Osteoblast (primary cell): ENCODE results near the gene NMRAL1. TPM values are rescaled to one million over a fixed set of nuclear protein-coding genes. Genes with fewer than 3 reads are reported as not detected.

Experiments used
- DNase-seq: peaks from one replicate; pipeline ENCODE4 v3.0.0; 2011; ENCODE audit warnings: low spot score, mixed read lengths; ENCODE audit not compliant: insufficient read length; ENCODE audit errors: missing footprints
- H2AFZ ChIP-seq: 2 replicates; pipeline ENCODE4 v1.6.0; 2011; ENCODE audit warnings: mild to moderate bottlenecking, low read length
- H3K27ac ChIP-seq: 2 replicates; pipeline ENCODE4 v1.5.1; 2011; ENCODE audit warnings: mild to moderate bottlenecking, low read depth, low read length, moderate library complexity
- H3K27me3 ChIP-seq: 2 replicates; pipeline ENCODE4 v1.6.0; 2012; ENCODE audit warnings: mild to moderate bottlenecking, control low read depth, inconsistent platforms, low read length, moderate library complexity; ENCODE audit not compliant: insufficient read depth
- H3K36me3 ChIP-seq: 2 replicates; pipeline ENCODE4 v1.5.1; 2011; ENCODE audit warnings: mild to moderate bottlenecking, low read length, control low read depth, moderate library complexity; ENCODE audit not compliant: insufficient read depth
- H3K4me1 ChIP-seq: 2 replicates; pipeline ENCODE4 v1.5.1; 2011; ENCODE audit warnings: mild to moderate bottlenecking, low read length, control low read depth, moderate library complexity; ENCODE audit not compliant: insufficient read depth
- H3K4me2 ChIP-seq: 2 replicates; pipeline ENCODE4 v1.6.0; 2011; ENCODE audit warnings: mild to moderate bottlenecking, low read length; ENCODE audit not compliant: insufficient read depth
- H3K4me3 ChIP-seq: fragments of 200-600 bp; sonication (generic); 3 replicates; pipeline ENCODE4 v1.5.1; 2012; ENCODE audit warnings: mild to moderate bottlenecking, low read length, inconsistent platforms; ENCODE audit not compliant: insufficient read depth
- H3K79me2 ChIP-seq: 2 replicates; pipeline ENCODE4 v1.6.0; 2012; ENCODE audit warnings: mild to moderate bottlenecking, low read length, control low read depth, inconsistent platforms; ENCODE audit not compliant: insufficient read depth
- H3K9me3 ChIP-seq: 2 replicates; pipeline ENCODE4 v1.5.1; 2011; ENCODE audit warnings: low read depth, low read length, control low read depth
- H4K20me1 ChIP-seq: 2 replicates; pipeline ENCODE4 v1.6.0; 2012; ENCODE audit warnings: mild to moderate bottlenecking, low read length, control low read depth; ENCODE audit not compliant: insufficient read depth
- CTCF ChIP-seq: IDR thresholded peaks from 2 replicates; pipeline ENCODE4 v1.5.1; 2011; ENCODE audit warnings: mild to moderate bottlenecking, low read depth, low read length, moderate library complexity; ENCODE audit errors: extremely low read depth
- total RNA-seq: library from RNA; depleted of rRNA; stranded (reverse); fragments of >200 nt; gene quantifications from 2 replicates; pipeline ENCODE4 v1.2.3, GENCODE V29; 2012

Gene NMRAL1
- total RNA-seq, 1 donor: 90.5 TPM

GRCh38 chr16:4437366-4437765, 37.1 kb downstream of the NMRAL1 start:
- no peaks in the 10 kb centered on the region for H3K9me3 ChIP-seq
- no peaks in the 10 kb centered on the region for H3K27me3 ChIP-seq
- H3K4me1 ChIP-seq: peaks cover 3% of the 10 kb centered on the region
- H3K4me3 ChIP-seq: no peak overlapping the region
- no peak overlapping the region for H3K4me2 ChIP-seq
- peaks cover 87% of the 10 kb centered on the region for H3K36me3 ChIP-seq
- H3K27ac ChIP-seq: no peak overlapping the region
- H4K20me1 ChIP-seq: peaks cover 4% of the 10 kb centered on the region
- TF ChIP-seq CTCF: no peak
- no peak overlapping the region for H2AFZ ChIP-seq
- peak; percentile 13 for DNase-seq
- H3K79me2 ChIP-seq: peaks cover 25% of the 10 kb centered on the region

- H3K36me3 ChIP-seq: peaks cover 74% of the 10 kb centered on the region
- no peak overlapping the region for H3K27ac ChIP-seq
- H3K27me3 ChIP-seq: no peaks in the 10 kb centered on the region
- no peak for TF ChIP-seq CTCF
- H3K79me2 ChIP-seq: peaks cover 30% of the 10 kb centered on the region
- no peak overlapping the region for H3K4me2 ChIP-seq
- H3K4me3 ChIP-seq: no peak overlapping the region
- H2AFZ ChIP-seq: no peak overlapping the region
- H3K9me3 ChIP-seq: no peaks in the 10 kb centered on the region
- no peak for DNase-seq
- peaks cover 3% of the 10 kb centered on the region for H3K4me1 ChIP-seq
- H4K20me1 ChIP-seq: peaks cover 7% of the 10 kb centered on the region
Measured at GRCh38 chr16:4435337-4436067, 38.9 kb downstream of the NMRAL1 start.

GRCh38 chr16:4433914-4434787, 40.3 kb downstream of the NMRAL1 start:
- Histone ChIP-seq H4K20me1 (peaks cover 7% of the 10 kb centered on the region), H3K27me3 (no peaks in the 10 kb centered on the region), H3K27ac (no peak overlapping the region), H3K4me2 (no peak overlapping the region), H3K4me3 (no peak overlapping the region), H3K79me2 (peaks cover 44% of the 10 kb centered on the region), H2AFZ (no peak overlapping the region), H3K36me3 (peaks cover 60% of the 10 kb centered on the region), H3K9me3 (no peaks in the 10 kb centered on the region), H3K4me1 (peaks cover 3% of the 10 kb centered on the region)
- no peak for TF ChIP-seq CTCF
- no peak for DNase-seq

GRCh38 chr16:4433228-4433627, 41.2 kb downstream of the NMRAL1 start:
- Histone ChIP-seq H3K79me2 (peaks cover 51% of the 10 kb centered on the region), H3K27ac (no peak overlapping the region), H3K4me1 (peaks cover 3% of the 10 kb centered on the region), H4K20me1 (peaks cover 10% of the 10 kb centered on the region), H2AFZ (no peak overlapping the region), H3K4me2 (no peak overlapping the region), H3K9me3 (no peaks in the 10 kb centered on the region), H3K4me3 (no peak overlapping the region), H3K27me3 (no peaks in the 10 kb centered on the region), H3K36me3 (peaks cover 55% of the 10 kb centered on the region)
- no peak for TF ChIP-seq CTCF
- DNase-seq: no peak
